ENCODE data around the gene RXRA.

The RXRA gene

DNA sequence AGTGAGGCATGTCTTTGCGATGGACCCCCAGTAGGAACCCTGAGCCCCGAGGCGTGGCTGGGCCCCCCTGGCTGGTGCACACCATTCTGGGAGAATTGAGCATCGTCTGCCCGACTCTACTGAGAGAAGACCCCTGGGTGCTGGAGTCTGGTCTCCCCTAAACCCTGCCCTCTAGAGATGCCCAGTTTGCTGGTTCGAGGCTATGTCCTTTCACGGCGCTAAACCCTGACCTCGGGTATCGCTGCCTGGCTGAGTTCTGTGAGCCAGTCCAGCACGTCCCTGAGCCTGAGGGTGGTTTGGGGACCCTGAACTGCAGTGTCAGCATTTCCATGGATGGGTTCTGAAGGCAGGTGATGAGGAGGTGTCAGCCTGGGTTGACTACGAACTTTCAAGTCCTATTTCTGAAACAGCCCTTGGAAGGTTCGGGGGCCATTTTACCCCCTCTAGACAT, 128.8 kb downstream of the RXRA start:
- no peaks in the 10 kb centered on the region for H3K36me3 ChIP-seq (ENCODE audit: control insufficient read depth in 1 of 2, insufficient read depth in 2 of 2, low read length in 2 of 2)
- H3K27ac ChIP-seq (ENCODE audit: low read depth, low read length), result peak overlapping the region; percentile 96
- peak overlapping the region; percentile 28 for H2AFZ ChIP-seq (ENCODE audit: insufficient read depth, low read length, poor library complexity)
- peak overlapping the region; percentile 85 for H3K4ac ChIP-seq (ENCODE audit: low read depth, low read length)
- peak overlapping the region; percentile 90 for H3K14ac ChIP-seq (ENCODE audit: low read length)
- peak overlapping the region; percentile 98 for H2AK5ac ChIP-seq (ENCODE audit: low read length)
- H3K23ac ChIP-seq (ENCODE audit: low read length), result no peak overlapping the region
- H3K27me3 ChIP-seq (ENCODE audit: insufficient read depth, low read length), result no peaks in the 10 kb centered on the region
- peak overlapping the region; percentile 85 for H4K8ac ChIP-seq (ENCODE audit: low read depth, low read length)
- peaks cover 20% of the 10 kb centered on the region for H3K79me2 ChIP-seq (ENCODE audit: control insufficient read depth, insufficient read depth, low read length, poor library complexity)
- DNase-seq, result no peak
- H3K18ac ChIP-seq (ENCODE audit: low read length), result peak overlapping the region; percentile 71
- H3K9ac ChIP-seq (ENCODE audit: low read length), result no peak overlapping the region
- H2BK12ac ChIP-seq (ENCODE audit: low read length), result peak overlapping the region; percentile 93
- H3K9me3 ChIP-seq (ENCODE audit: insufficient read depth, low read depth, low read length), result peaks cover 2% of the 10 kb centered on the region
- WGBS (ENCODE audit: extremely low coverage, insufficient coverage, insufficient read length), result no CpG with 5 or more reads among the region's 13 CpGs
- H2BK120ac ChIP-seq (ENCODE audit: insufficient read depth, low read length, poor library complexity), result peak overlapping the region; percentile 99
- no peak overlapping the region for H3K4me3 ChIP-seq (ENCODE audit: low read depth, low read length)
- peak overlapping the region; percentile 99 for H4K91ac ChIP-seq (ENCODE audit: low read depth, low read length)
- peak overlapping the region; percentile 90 for H2BK5ac ChIP-seq (ENCODE audit: low read depth, low read length, poor library complexity)
- H3K4me1 ChIP-seq (ENCODE audit: control insufficient read depth in 1 of 2, insufficient read depth in 2 of 2, low read length in 2 of 2), result peaks cover 54 to 58% of the 10 kb centered on the region in 2 experiments
- peaks cover 63% of the 10 kb centered on the region for H3K79me1 ChIP-seq (ENCODE audit: low read length)
- no peak overlapping the region for H4K12ac ChIP-seq (ENCODE audit: low read depth, low read length)
- H3K4me2 ChIP-seq (ENCODE audit: low read length), result no peak overlapping the region

DNA sequence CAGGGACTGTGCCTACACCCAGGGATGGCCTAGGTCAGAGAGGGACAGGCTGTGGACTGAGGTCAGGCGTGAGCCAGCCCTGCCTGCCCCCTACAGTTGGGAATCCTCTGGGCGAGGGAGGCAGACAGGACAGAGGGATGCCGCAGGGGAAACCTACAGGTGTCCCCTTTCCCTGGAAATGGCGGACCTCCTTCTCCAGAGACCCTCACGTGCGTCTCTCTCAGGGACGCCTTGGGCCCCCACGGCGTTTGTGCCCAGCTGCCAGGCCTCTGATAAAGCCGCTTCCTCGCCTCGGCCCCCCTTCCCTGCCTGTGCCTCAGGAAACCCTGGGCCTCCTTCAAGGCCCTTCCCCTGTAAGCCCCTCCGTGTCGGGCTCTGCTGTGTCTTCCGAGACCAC, 129.3 kb downstream of the RXRA start:
- peak overlapping the region; percentile 93 for H2BK12ac ChIP-seq (ENCODE audit: low read length)
- H3K18ac ChIP-seq (ENCODE audit: low read length), result peak overlapping the region; percentile 93
- peak overlapping the region; percentile 98 for H2AK5ac ChIP-seq (ENCODE audit: low read length)
- peak overlapping the region; percentile 96 for H3K27ac ChIP-seq (ENCODE audit: low read depth, low read length)
- H2BK5ac ChIP-seq (ENCODE audit: low read depth, low read length, poor library complexity), result peak overlapping the region; percentile 90
- H3K4me2 ChIP-seq (ENCODE audit: low read length), result no peak overlapping the region
- peak overlapping the region; percentile 90 for H3K14ac ChIP-seq (ENCODE audit: low read length)
- H3K4me3 ChIP-seq (ENCODE audit: low read depth, low read length), result no peak overlapping the region
- peaks cover 3% of the 10 kb centered on the region for H3K9me3 ChIP-seq (ENCODE audit: insufficient read depth, low read depth, low read length)
- no peaks in the 10 kb centered on the region for H3K36me3 ChIP-seq (ENCODE audit: control insufficient read depth in 1 of 2, insufficient read depth in 2 of 2, low read length in 2 of 2)
- peak overlapping the region; percentile 99 for H2BK120ac ChIP-seq (ENCODE audit: insufficient read depth, low read length, poor library complexity)
- H3K4ac ChIP-seq (ENCODE audit: low read depth, low read length), result peak overlapping the region; percentile 85
- peak overlapping the region; percentile 85 for H4K8ac ChIP-seq (ENCODE audit: low read depth, low read length)
- no peak overlapping the region for H3K9ac ChIP-seq (ENCODE audit: low read length)
- peak overlapping the region; percentile 99 for H4K91ac ChIP-seq (ENCODE audit: low read depth, low read length)
- peaks cover 54 to 58% of the 10 kb centered on the region in 2 experiments for H3K4me1 ChIP-seq (ENCODE audit: control insufficient read depth in 1 of 2, insufficient read depth in 2 of 2, low read length in 2 of 2)
- peak overlapping the region; percentile 28 for H2AFZ ChIP-seq (ENCODE audit: insufficient read depth, low read length, poor library complexity)
- DNase-seq, result no peak
- peaks cover 20% of the 10 kb centered on the region for H3K79me2 ChIP-seq (ENCODE audit: control insufficient read depth, insufficient read depth, low read length, poor library complexity)
- H3K27me3 ChIP-seq (ENCODE audit: insufficient read depth, low read length), result no peaks in the 10 kb centered on the region
- H3K23ac ChIP-seq (ENCODE audit: low read length), result no peak overlapping the region
- H3K79me1 ChIP-seq (ENCODE audit: low read length), result peaks cover 58% of the 10 kb centered on the region
- H4K12ac ChIP-seq (ENCODE audit: low read depth, low read length), result peak overlapping the region; percentile 60
- WGBS (ENCODE audit: extremely low coverage, insufficient coverage, insufficient read length), result no CpG with 5 or more reads among the region's 15 CpGs

DNA sequence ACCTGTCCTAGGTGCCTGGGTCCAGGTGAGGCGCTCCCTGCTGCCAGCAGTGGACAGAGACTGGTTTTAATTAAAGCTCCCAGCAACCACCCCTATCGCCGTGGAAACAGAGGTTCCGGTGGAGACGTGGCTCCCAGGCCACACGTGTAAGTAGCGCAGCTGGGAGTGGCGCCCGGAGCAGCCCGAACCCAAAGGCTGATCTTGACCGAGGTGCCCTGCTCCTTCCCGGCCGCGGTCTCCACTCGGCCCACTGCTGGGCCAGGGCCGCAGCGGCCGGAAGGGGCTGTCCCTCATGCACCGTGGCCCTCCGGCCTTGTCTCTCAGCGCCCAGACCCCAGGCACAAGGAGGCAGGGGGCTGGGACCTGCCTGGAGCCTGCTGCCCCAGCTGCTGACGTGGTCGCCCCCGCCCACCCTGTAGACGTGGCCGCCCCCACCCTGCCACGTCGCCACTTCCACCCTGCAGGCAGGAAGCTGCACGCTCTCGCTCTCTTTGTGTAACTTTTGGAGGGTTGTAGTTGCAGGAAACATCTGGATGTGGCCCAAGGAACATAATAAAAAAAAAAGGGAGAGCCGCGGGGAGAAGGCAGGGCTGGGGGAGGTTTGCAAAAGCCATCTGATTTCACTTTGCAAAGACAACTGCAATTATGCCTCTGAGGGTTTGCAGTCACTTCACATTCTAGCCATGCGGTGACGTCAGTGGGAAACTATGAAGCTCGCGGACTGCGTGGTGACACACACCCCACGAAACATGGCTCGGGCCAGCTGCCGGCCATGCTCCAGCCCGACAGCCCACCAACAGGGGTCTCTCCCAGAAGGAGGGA, 129.9 kb downstream of the RXRA start:
- Histone ChIP-seq H3K4me2 (ENCODE audit: low read length) (no peak overlapping the region), H2AK5ac (ENCODE audit: low read length) (peak overlapping the region; percentile 98), H3K27me3 (ENCODE audit: insufficient read depth, low read length) (no peaks in the 10 kb centered on the region), H3K9me3 (ENCODE audit: insufficient read depth, low read depth, low read length) (peaks cover 3% of the 10 kb centered on the region), H3K4me1 (ENCODE audit: control insufficient read depth in 1 of 2, insufficient read depth in 2 of 2, low read length in 2 of 2) (peaks cover 54 to 58% of the 10 kb centered on the region in 2 experiments), H4K8ac (ENCODE audit: low read depth, low read length) (peak overlapping the region; percentile 87), H3K79me1 (ENCODE audit: low read length) (peaks cover 58% of the 10 kb centered on the region), H3K18ac (ENCODE audit: low read length) (peak overlapping the region; percentile 93), H4K91ac (ENCODE audit: low read depth, low read length) (peak overlapping the region; percentile 100), H3K4me3 (ENCODE audit: low read depth, low read length) (no peak overlapping the region), H2BK120ac (ENCODE audit: insufficient read depth, low read length, poor library complexity) (peak overlapping the region; percentile 99), H3K4ac (ENCODE audit: low read depth, low read length) (peak overlapping the region; percentile 85), H3K36me3 (ENCODE audit: control insufficient read depth in 1 of 2, insufficient read depth in 2 of 2, low read length in 2 of 2) (no peaks in the 10 kb centered on the region), H2BK12ac (ENCODE audit: low read length) (peak overlapping the region; percentile 93), H3K9ac (ENCODE audit: low read length) (no peak overlapping the region), H2AFZ (ENCODE audit: insufficient read depth, low read length, poor library complexity) (peak overlapping the region; percentile 67), H4K12ac (ENCODE audit: low read depth, low read length) (peak overlapping the region; percentile 60), H2BK5ac (ENCODE audit: low read depth, low read length, poor library complexity) (peak overlapping the region; percentile 94), H3K27ac (ENCODE audit: low read depth, low read length) (peak overlapping the region; percentile 96), H3K79me2 (ENCODE audit: control insufficient read depth, insufficient read depth, low read length, poor library complexity) (peaks cover 20% of the 10 kb centered on the region), H3K14ac (ENCODE audit: low read length) (peak overlapping the region; percentile 94), H3K23ac (ENCODE audit: low read length) (no peak overlapping the region)
- DNase-seq, result peak; percentile 89 to 98
- WGBS (ENCODE audit: extremely low coverage, insufficient coverage, insufficient read length), result no CpG with 5 or more reads among the region's 41 CpGs

DNA sequence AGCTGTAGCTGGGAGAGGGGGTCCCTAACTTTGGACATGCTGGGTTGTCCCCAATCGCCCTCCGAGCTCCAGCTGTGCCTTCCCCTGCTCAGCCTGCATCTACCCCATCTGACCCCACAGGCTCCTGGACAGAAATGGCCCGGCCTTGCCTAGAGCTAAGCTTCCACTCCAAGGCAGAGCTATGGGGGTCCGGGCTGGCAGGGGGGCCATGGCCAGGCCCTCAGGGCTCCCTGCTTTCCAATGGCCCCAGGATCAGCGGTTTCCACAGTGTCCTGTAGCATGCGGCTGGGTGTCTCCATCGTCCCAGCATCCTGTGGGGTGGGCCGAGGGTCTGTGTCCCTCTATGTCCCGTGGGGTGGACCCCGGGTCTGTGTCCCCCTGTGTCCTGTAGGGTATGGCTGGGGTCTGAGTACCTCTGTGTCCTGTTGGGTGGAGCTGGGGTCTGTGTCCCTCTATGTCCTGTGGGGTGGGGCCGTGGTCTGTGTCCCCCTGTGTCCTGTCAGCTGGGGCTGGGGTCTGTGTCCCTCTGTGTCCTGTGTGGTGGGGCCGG, 130.6 kb downstream of the RXRA start:
- H4K12ac ChIP-seq (ENCODE audit: low read depth, low read length), result peak overlapping the region; percentile 3
- H4K91ac ChIP-seq (ENCODE audit: low read depth, low read length), result peak overlapping the region; percentile 100
- no peak for DNase-seq
- H3K4me3 ChIP-seq (ENCODE audit: low read depth, low read length), result no peak overlapping the region
- no CpG with 5 or more reads among the region's 12 CpGs for WGBS (ENCODE audit: extremely low coverage, insufficient coverage, insufficient read length)
- peaks cover 58% of the 10 kb centered on the region for H3K79me1 ChIP-seq (ENCODE audit: low read length)
- peak overlapping the region; percentile 99 for H2BK120ac ChIP-seq (ENCODE audit: insufficient read depth, low read length, poor library complexity)
- H3K27me3 ChIP-seq (ENCODE audit: insufficient read depth, low read length), result no peaks in the 10 kb centered on the region
- peak overlapping the region; percentile 91 for H3K18ac ChIP-seq (ENCODE audit: low read length)
- peak overlapping the region; percentile 91 for H2BK12ac ChIP-seq (ENCODE audit: low read length)
- H3K4me1 ChIP-seq (ENCODE audit: control insufficient read depth in 1 of 2, insufficient read depth in 2 of 2, low read length in 2 of 2), result peaks cover 54 to 58% of the 10 kb centered on the region in 2 experiments
- H3K4ac ChIP-seq (ENCODE audit: low read depth, low read length), result peak overlapping the region; percentile 83
- H4K8ac ChIP-seq (ENCODE audit: low read depth, low read length), result peak overlapping the region; percentile 87
- peak overlapping the region; percentile 94 for H2BK5ac ChIP-seq (ENCODE audit: low read depth, low read length, poor library complexity)
- peak overlapping the region; percentile 94 for H3K14ac ChIP-seq (ENCODE audit: low read length)
- peaks cover 20% of the 10 kb centered on the region for H3K79me2 ChIP-seq (ENCODE audit: control insufficient read depth, insufficient read depth, low read length, poor library complexity)
- H3K4me2 ChIP-seq (ENCODE audit: low read length), result no peak overlapping the region
- H2AK5ac ChIP-seq (ENCODE audit: low read length), result peak overlapping the region; percentile 97
- H3K9ac ChIP-seq (ENCODE audit: low read length), result no peak overlapping the region
- no peak overlapping the region for H3K23ac ChIP-seq (ENCODE audit: low read length)
- H3K36me3 ChIP-seq (ENCODE audit: control insufficient read depth in 1 of 2, insufficient read depth in 2 of 2, low read length in 2 of 2), result no peaks in the 10 kb centered on the region
- peak overlapping the region; percentile 67 for H2AFZ ChIP-seq (ENCODE audit: insufficient read depth, low read length, poor library complexity)
- H3K27ac ChIP-seq (ENCODE audit: low read depth, low read length), result peak overlapping the region; percentile 87
- H3K9me3 ChIP-seq (ENCODE audit: insufficient read depth, low read depth, low read length), result peaks cover 7% of the 10 kb centered on the region

Measured in trophoblast cell (in vitro differentiated cells and primary cell).